HepG2 (cell line): Measurements from ENCODE around the gene DPEP1. TPM values are rescaled to one million over a fixed set of nuclear protein-coding genes. Genes with fewer than 3 reads are reported as not detected.

ENCODE experiments used
- ATAC-seq: fragments of 200-7000 bp; cut with Tn5 transposase; 3 replicates; pipeline ENCODE4 v1.9.1; 2020; ENCODE audit warnings: mild to moderate bottlenecking, moderate library complexity
- BruUV-seq: library from RNA; stranded (reverse); fragments of 400-500 nt; replicated peaks from 2 replicates; lab custom pipeline; 2021; lab: Mats Ljungman, UMichigan
- CTCF ChIA-PET: fragments of 300-600 bp; formaldehyde crosslinking; extraction: SDS; loops from one replicate; lab custom pipeline; 2021; ENCODE audit warnings: low total read pairs, inconsistent platforms, low intra/inter-chr PET ratio; lab: Yijun Ruan, JAX
- POLR2A ChIA-PET: fragments of 350-600 bp; sonication (Branson Sonifier 250); formaldehyde crosslinking; loops from one replicate; lab custom pipeline; 2020; ENCODE audit warnings: antibody characterized with exemption, inconsistent platforms; lab: Yijun Ruan, JAX
- DNase-seq: peaks from one replicate; pipeline ENCODE4 v3.0.0-alpha.2; 2015; ENCODE audit warnings: low spot score
- FAIRE-seq: peaks from 3 replicates; lab custom pipeline; 2011; peaks lifted over from hg19 to GRCh38; lab: Jason Lieb, UNC
- H2AFZ ChIP-seq: one replicate; pipeline ENCODE4 v1.6.1; 2011; ENCODE audit warnings: low read length, inconsistent platforms
- H3K27ac ChIP-seq: fragments of 300-600 bp; 3 replicates; pipeline ENCODE4 v1.8.0; 2011; ENCODE audit warnings: mixed run types, mild to moderate bottlenecking, mixed read lengths, low read length, inconsistent platforms; ENCODE audit not compliant: insufficient read depth; ENCODE audit errors: extremely low read length
- H3K27me3 ChIP-seq, 2 experiments: fragments of 200-600 bp in 1 of 2; 2 replicates in 1 of 2; 3 replicates in 1 of 2; pipeline versions ENCODE4 v1.6.0 to v1.8.0; 2011; ENCODE audit warnings: low read length in 2 of 2, mild to moderate bottlenecking in 2 of 2, moderate library complexity in 2 of 2, inconsistent platforms in 1 of 2; ENCODE audit not compliant: insufficient read depth in 2 of 2, control insufficient read depth in 1 of 2
- H3K36me3 ChIP-seq, 2 experiments: fragments of 200-600 bp in 1 of 2; replicated peaks in 1 of 2; 2 replicates in 1 of 2; 3 replicates in 1 of 2; pipeline versions ENCODE4 v1.5.1 to v1.8.0; 2011; ENCODE audit warnings: low read length in 2 of 2, inconsistent platforms in 1 of 2; ENCODE audit not compliant: insufficient read depth in 2 of 2, control insufficient read depth in 1 of 2
- H3K4me1 ChIP-seq: 2 replicates; pipeline ENCODE4 v1.5.1; 2012; ENCODE audit warnings: low read length, inconsistent platforms; ENCODE audit not compliant: insufficient read depth
- H3K4me2 ChIP-seq: 2 replicates; pipeline ENCODE4 v1.6.0; 2011; ENCODE audit warnings: low read depth, low read length, inconsistent platforms
- H3K4me3 ChIP-seq, 3 experiments: fragments of 200-600 bp in 1 of 3; sonication (generic), shearing (Covaris generic) in 1 of 3; replicated peaks in 1 of 3; 2 replicates each; pipeline ENCODE4 v1.5.1; 2011 to 2016; ENCODE audit warnings: low read length in 3 of 3, inconsistent platforms in 2 of 3, low read depth in 2 of 3, mild to moderate bottlenecking in 2 of 3, control low read depth in 1 of 3, mixed read lengths in 1 of 3; ENCODE audit not compliant: insufficient read depth in 1 of 3
- H3K79me2 ChIP-seq: one replicate; pipeline ENCODE4 v1.6.1; 2011; ENCODE audit warnings: low read length, inconsistent platforms; ENCODE audit not compliant: insufficient read depth
- H3K9ac ChIP-seq: 2 replicates; pipeline ENCODE4 v1.6.0; 2011; ENCODE audit warnings: mild to moderate bottlenecking, low read depth, low read length, inconsistent platforms; ENCODE audit not compliant: insufficient read depth
- H3K9me3 ChIP-seq: 2 replicates; pipeline ENCODE4 v1.5.1; 2012; ENCODE audit warnings: mild to moderate bottlenecking, low read length
- H4K20me1 ChIP-seq: 2 replicates; pipeline ENCODE4 v1.6.0; 2011; ENCODE audit warnings: inconsistent platforms, mild to moderate bottlenecking, low read length, moderate library complexity; ENCODE audit not compliant: insufficient read depth
- ELF1 ChIP-seq: sonication (generic); formaldehyde crosslinking; IDR thresholded peaks from 2 replicates; pipeline ENCODE4 v1.4.0; 2020; ENCODE audit warnings: missing genetic modification reagents
- HDAC6 ChIP-seq: fragments of 200-600 bp; sonication (generic); IDR thresholded peaks from 2 replicates; pipeline ENCODE4 v1.7.0; 2017; ENCODE audit warnings: mild to moderate bottlenecking, antibody characterized with exemption, low read length, low read depth
- KDM1A ChIP-seq: IDR thresholded peaks from 2 replicates; pipeline ENCODE4 v1.6.1; 2016; ENCODE audit warnings: missing compliant biosample characterization
- MATR3 ChIP-seq: sonication (generic); formaldehyde crosslinking; IDR thresholded peaks from 2 replicates; pipeline ENCODE4 v1.4.0; 2020; ENCODE audit warnings: missing genetic modification reagents
- MTA1 ChIP-seq: sonication (generic); formaldehyde crosslinking; IDR thresholded peaks from 2 replicates; pipeline ENCODE4 v1.4.0; 2020; ENCODE audit warnings: missing genetic modification reagents, mild to moderate bottlenecking, borderline replicate concordance
- RBM39 ChIP-seq: fragments of 200-400 bp; formaldehyde crosslinking; IDR thresholded peaks from one replicate; pipeline ENCODE4 v1.6.1; 2018; ENCODE audit warnings: antibody characterized with exemption, mild to moderate bottlenecking, low read depth, low read length; ENCODE audit not compliant: poor library complexity, severe bottlenecking
- RXRB ChIP-seq: IDR thresholded peaks from 2 replicates; pipeline ENCODE4 v1.6.1; 2016; ENCODE audit warnings: borderline replicate concordance, missing genetic modification reagents, missing compliant biosample characterization
- SIX1 ChIP-seq: sonication (generic); formaldehyde crosslinking; IDR thresholded peaks from 2 replicates; pipeline ENCODE4 v1.4.0; 2020; ENCODE audit warnings: missing genetic modification reagents, borderline replicate concordance
- ZBTB38 ChIP-seq: sonication (generic); formaldehyde crosslinking; IDR thresholded peaks from 2 replicates; pipeline ENCODE4 v1.5.1; 2020; ENCODE audit warnings: mild to moderate bottlenecking, missing genetic modification reagents
- ZNF124 ChIP-seq: sonication (generic); formaldehyde crosslinking; IDR thresholded peaks from 2 replicates; pipeline ENCODE4 v1.4.0; 2020; ENCODE audit warnings: missing genetic modification reagents
- ZNF569 ChIP-seq: sonication (generic); formaldehyde crosslinking; IDR thresholded peaks from 2 replicates; pipeline ENCODE4 v1.5.0; 2020; ENCODE audit warnings: mild to moderate bottlenecking, missing genetic modification reagents, moderate library complexity, borderline replicate concordance
- WGBS: methylation state at CpG from one replicate; pipeline ENCODE4 v1.1.6; 2017; ENCODE audit warnings: low lambda C conversion rate; 5-methylcytosine and 5-hydroxymethylcytosine counted together
- in situ Hi-C: cut with HindIII; loops from 2 replicates; pipeline ENCODE4 v1.10.0; 2017; ENCODE audit warnings: low pct_unique_long_range_greater_than_20kb; ENCODE audit not compliant: extremely low pct_ligation_motif_present
- intact Hi-C: fragments of 100-400 bp; cut with micrococcal nuclease; formaldehyde crosslinking; loops from one replicate; pipeline ENCODE4 v1.10.0; 2022; ENCODE audit not compliant: unreplicated experiment
- polyA plus RNA-seq, 8 experiments: library from polyadenylated mRNA; depleted of rRNA in 3 of 8; stranded (reverse) in 7 of 8; unstranded in 1 of 8; fragments of >200 nt; fragmentation: Illumina TruSeq in 4 of 8; extraction: Trizol in 4 of 8; gene quantifications; 2 replicates each; pipeline versions ENCODE4 v1.2.1 to v1.2.3, GENCODE V29; 2011 to 2016; ENCODE audit warnings: low read depth in 4 of 8, missing spikeins in 1 of 8, mixed read lengths in 1 of 8; ENCODE audit not compliant: insufficient read depth in 1 of 8
- total RNA-seq, 5 experiments: library from RNA; depleted of rRNA; stranded (reverse); fragments of >200 nt; fragmentation: Illumina TruSeq; extraction: Trizol; gene quantifications; 2 replicates each; pipeline ENCODE4 v1.2.3, GENCODE V29; 2016; ENCODE audit warnings: low read depth in 1 of 5
- TF ChIP-seq, protein P1 (sequence below): sonication (generic); IDR thresholded peaks from 2 replicates; pipeline ENCODE4 v1.6.1; 2016; ENCODE audit warnings: low read depth, borderline replicate concordance
- TF ChIP-seq, protein P2 (sequence below): sonication (generic); formaldehyde crosslinking; conservative IDR thresholded peaks from 2 replicates; pipeline ENCODE4 v1.4.0; 2020; ENCODE audit warnings: missing genetic modification reagents
- TF ChIP-seq, protein P3 (sequence below), 2 experiments: IDR thresholded peaks; 2 replicates each; pipeline ENCODE4 v1.6.1; 2011 to 2012; ENCODE audit warnings: low read length in 2 of 2, borderline replicate concordance in 1 of 2, low read depth in 1 of 2, mild to moderate bottlenecking in 1 of 2, moderate library complexity in 1 of 2

DPEP1 gene
- total and polyA plus RNA-seq, 2 of the 13 experiments (the other 11 are each of a cell fraction or from before 2014, with no cell fraction given), result 37.6 to 52.2 TPM

- H3K36me3 ChIP-seq, result no peaks in the 10 kb centered on the region
- in situ Hi-C loops, result no loop called here
- POLR2A ChIA-PET, result no interaction called here
- TF ChIP-seq KDM1A (CRISPR knock-in tag) (no peak), HDAC6 (no peak), ELF1 (CRISPR knock-in tag) (no peak), ZNF124 (CRISPR knock-in tag) (no peak), ZBTB38 (0 out of 2 replicates have a peak, but pooled peaks have one; percentile 33), RBM39 (no peak), SIX1 (CRISPR knock-in tag) (no peak), MATR3 (CRISPR knock-in tag) (no peak), MTA1 (CRISPR knock-in tag) (no peak), ZNF569 (no peak), RXRB (CRISPR knock-in tag) (no peak)
- TF ChIP-seq, protein P1, sequence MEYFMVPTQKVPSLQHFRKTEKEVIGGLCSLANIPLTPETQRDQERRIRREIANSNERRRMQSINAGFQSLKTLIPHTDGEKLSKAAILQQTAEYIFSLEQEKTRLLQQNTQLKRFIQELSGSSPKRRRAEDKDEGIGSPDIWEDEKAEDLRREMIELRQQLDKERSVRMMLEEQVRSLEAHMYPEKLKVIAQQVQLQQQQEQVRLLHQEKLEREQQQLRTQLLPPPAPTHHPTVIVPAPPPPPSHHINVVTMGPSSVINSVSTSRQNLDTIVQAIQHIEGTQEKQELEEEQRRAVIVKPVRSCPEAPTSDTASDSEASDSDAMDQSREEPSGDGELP, result no peak; the same call in 1 of the 2 replicates
- TF ChIP-seq, protein P2, sequence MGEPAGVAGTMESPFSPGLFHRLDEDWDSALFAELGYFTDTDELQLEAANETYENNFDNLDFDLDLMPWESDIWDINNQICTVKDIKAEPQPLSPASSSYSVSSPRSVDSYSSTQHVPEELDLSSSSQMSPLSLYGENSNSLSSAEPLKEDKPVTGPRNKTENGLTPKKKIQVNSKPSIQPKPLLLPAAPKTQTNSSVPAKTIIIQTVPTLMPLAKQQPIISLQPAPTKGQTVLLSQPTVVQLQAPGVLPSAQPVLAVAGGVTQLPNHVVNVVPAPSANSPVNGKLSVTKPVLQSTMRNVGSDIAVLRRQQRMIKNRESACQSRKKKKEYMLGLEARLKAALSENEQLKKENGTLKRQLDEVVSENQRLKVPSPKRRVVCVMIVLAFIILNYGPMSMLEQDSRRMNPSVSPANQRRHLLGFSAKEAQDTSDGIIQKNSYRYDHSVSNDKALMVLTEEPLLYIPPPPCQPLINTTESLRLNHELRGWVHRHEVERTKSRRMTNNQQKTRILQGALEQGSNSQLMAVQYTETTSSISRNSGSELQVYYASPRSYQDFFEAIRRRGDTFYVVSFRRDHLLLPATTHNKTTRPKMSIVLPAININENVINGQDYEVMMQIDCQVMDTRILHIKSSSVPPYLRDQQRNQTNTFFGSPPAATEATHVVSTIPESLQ (CRISPR knock-in tag), result no peak
- TF ChIP-seq, protein P3, sequence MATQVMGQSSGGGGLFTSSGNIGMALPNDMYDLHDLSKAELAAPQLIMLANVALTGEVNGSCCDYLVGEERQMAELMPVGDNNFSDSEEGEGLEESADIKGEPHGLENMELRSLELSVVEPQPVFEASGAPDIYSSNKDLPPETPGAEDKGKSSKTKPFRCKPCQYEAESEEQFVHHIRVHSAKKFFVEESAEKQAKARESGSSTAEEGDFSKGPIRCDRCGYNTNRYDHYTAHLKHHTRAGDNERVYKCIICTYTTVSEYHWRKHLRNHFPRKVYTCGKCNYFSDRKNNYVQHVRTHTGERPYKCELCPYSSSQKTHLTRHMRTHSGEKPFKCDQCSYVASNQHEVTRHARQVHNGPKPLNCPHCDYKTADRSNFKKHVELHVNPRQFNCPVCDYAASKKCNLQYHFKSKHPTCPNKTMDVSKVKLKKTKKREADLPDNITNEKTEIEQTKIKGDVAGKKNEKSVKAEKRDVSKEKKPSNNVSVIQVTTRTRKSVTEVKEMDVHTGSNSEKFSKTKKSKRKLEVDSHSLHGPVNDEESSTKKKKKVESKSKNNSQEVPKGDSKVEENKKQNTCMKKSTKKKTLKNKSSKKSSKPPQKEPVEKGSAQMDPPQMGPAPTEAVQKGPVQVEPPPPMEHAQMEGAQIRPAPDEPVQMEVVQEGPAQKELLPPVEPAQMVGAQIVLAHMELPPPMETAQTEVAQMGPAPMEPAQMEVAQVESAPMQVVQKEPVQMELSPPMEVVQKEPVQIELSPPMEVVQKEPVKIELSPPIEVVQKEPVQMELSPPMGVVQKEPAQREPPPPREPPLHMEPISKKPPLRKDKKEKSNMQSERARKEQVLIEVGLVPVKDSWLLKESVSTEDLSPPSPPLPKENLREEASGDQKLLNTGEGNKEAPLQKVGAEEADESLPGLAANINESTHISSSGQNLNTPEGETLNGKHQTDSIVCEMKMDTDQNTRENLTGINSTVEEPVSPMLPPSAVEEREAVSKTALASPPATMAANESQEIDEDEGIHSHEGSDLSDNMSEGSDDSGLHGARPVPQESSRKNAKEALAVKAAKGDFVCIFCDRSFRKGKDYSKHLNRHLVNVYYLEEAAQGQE (IDR thresholded peaks at IDR 0.05; ENCODE audit: borderline replicate concordance in 1 of 2, low read depth in 1 of 2, low read length in 2 of 2), result no peak
Observed at GRCh38 chr16:89629827-89630610, 16.6 kb downstream of the DPEP1 start.

More at GRCh38 chr16:89629827-89630610, 16.6 kb downstream of the DPEP1 start:
- no peaks in the 10 kb centered on the region for H3K79me2 ChIP-seq
- H4K20me1 ChIP-seq, result no peaks in the 10 kb centered on the region
- H3K4me1 ChIP-seq, result peaks cover 60% of the 10 kb centered on the region
- WGBS, result 79% methylated on average over 14 of the region's 17 CpGs
- H3K4me2 ChIP-seq, result no peak overlapping the region
- no peak overlapping the region for H3K9ac ChIP-seq
- no peaks in the 10 kb centered on the region for H3K27me3 ChIP-seq
- FAIRE-seq (no peak), DNase-seq (peak; percentile 57), ATAC-seq (peak; percentile 30)
- intact Hi-C loops, result no loop called here
- H3K9me3 ChIP-seq, result no peaks in the 10 kb centered on the region
- H2AFZ ChIP-seq, result no peak overlapping the region
- no peak overlapping the region for H3K4me3 ChIP-seq
- no TSS peak for BruUV-seq
- CTCF ChIA-PET, result no interaction called here
- peak overlapping the region; percentile 8 for H3K27ac ChIP-seq
